GM19467 (cell line): ENCODE measurements around the gene MN1.
"Not testable (repeated sequence)": the region's sequence is repeated elsewhere in the genome, so short reads cannot be mapped to it uniquely, and the experiment has no call there.

Experiments used
- ATAC-seq: cut with Tn5 transposase; IDR thresholded peaks from one replicate; pipeline ENCODE4 v1.9.1; 2021; ENCODE audit warnings: mild to moderate bottlenecking, moderate library complexity; ENCODE audit not compliant: unreplicated experiment

MN1 gene

GRCh38 chr22:27746918-27747317 is 54.6 kb downstream of the MN1 start:
- no peak for ATAC-seq

GRCh38 chr22:27745809-27746208 is 55.7 kb downstream of the MN1 start:
- no peak for ATAC-seq

GRCh38 chr22:27745154-27745553 is 56.4 kb downstream of the MN1 start:
- ATAC-seq = no peak

GRCh38 chr22:27744078-27744477 is 57.5 kb downstream of the MN1 start:
- not testable (repeated sequence) for ATAC-seq

- no peak for ATAC-seq
Measured at GRCh38 chr22:27740202-27740748, 61.3 kb downstream of the MN1 start.

- ATAC-seq = no peak
Measured at GRCh38 chr22:27737521-27737920, 64.0 kb downstream of the MN1 start.

- ATAC-seq = no peak
Measured at GRCh38 chr22:27734066-27734465, 67.5 kb downstream of the MN1 start.

GRCh38 chr22:27732841-27733240 is 68.7 kb downstream of the MN1 start:
- ATAC-seq = no peak

GRCh38 chr22:27732391-27732790 is 69.2 kb downstream of the MN1 start:
- ATAC-seq = no peak

GRCh38 chr22:27731621-27732020 is 69.9 kb downstream of the MN1 start:
- no peak for ATAC-seq

GRCh38 chr22:27730641-27731433 is 70.7 kb downstream of the MN1 start:
- no peak for ATAC-seq

GRCh38 chr22:27729246-27729645 is 72.3 kb downstream of the MN1 start:
- ATAC-seq = no peak

- no peak for ATAC-seq
Measured at GRCh38 chr22:27727673-27728451, 73.7 kb downstream of the MN1 start.

- ATAC-seq = no peak
Measured at GRCh38 chr22:27726686-27727449, 74.7 kb downstream of the MN1 start.

GRCh38 chr22:27726331-27726685 is 75.2 kb downstream of the MN1 start:
- no peak for ATAC-seq

- ATAC-seq = no peak
Measured at GRCh38 chr22:27725661-27726060, 75.9 kb downstream of the MN1 start.

GRCh38 chr22:27724709-27725108 is 76.8 kb downstream of the MN1 start:
- ATAC-seq = no peak

GRCh38 chr22:27724157-27724556 is 77.4 kb downstream of the MN1 start:
- ATAC-seq = no peak

GRCh38 chr22:27723708-27724107 is 77.8 kb downstream of the MN1 start:
- no peak for ATAC-seq

- no peak for ATAC-seq
Measured at GRCh38 chr22:27723158-27723557, 78.4 kb downstream of the MN1 start.

- no peak for ATAC-seq
Measured at GRCh38 chr22:27720860-27721259, 80.7 kb downstream of the MN1 start.
